Middle frontal gyrus (tissue), 1 donor: ENCODE data around the gene OR13C5.

ENCODE experiments used
- DNase-seq: peaks from one replicate; pipeline ENCODE4 v3.0.0-alpha.2; 2015; ENCODE audit warnings: low spot score; ENCODE audit errors: extremely low spot score

The OR13C5 gene

GRCh38 chr9:104555521-104555920 lies 43.7 kb downstream of the OR13C5 start:
- no peak for DNase-seq

- no peak for DNase-seq
These were observed 46.0 kb downstream of the OR13C5 start for GRCh38 chr9:104553261-104553660.
